ENCODE measurements around the gene TRMT61A.

TRMT61A gene

GRCh38 chr14:103569408-103569807 lies 40.4 kb downstream of the TRMT61A start:
- no peak for DNase-seq

DNA sequence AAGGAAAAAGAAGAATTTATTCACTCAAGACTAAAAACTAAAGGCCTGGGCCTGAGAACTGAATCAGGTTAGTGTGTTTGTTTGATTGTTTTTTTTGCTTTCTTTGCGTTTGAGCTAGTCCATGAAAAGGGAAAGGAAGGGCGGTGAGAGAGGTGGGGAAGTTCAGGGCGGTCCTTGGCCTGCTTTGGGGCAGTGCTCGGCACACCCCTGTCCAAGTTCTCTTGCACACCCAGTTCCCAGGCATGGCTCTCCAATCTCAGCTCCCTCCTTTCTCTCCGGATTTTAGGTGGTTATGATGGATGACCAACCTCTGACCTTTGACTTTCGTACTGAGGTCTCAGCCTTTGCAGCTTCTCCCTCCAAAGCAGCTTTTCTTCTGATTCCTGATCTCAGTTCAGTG lies 45.1 kb downstream of the TRMT61A start:
- no peak for DNase-seq

DNA sequence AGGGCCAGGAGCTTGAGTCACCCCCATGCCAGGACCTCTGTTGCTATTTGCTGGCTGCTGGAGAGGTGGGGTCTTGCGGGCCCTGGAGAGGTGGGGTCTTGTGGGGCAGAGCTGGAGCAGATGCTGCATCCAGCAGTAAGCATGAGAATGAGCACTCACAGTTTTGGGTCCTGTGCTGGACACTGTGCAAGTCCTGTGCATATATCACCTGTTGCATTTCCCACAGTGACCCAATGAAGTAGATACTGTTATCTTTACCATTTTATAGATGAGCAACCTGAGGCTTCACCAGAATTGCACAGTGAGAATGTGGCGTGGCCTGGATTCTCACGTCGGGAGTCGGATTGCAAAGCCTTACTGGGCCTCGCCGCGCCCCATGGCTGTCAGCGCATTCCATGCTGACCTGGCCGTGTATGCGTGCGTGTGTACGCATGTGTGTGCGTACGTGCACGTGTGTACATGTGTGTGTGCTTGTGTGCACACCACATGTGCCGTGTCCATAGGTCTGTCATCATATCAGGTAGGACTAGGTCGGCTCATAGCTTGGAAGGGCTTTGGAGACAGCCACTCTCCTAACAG lies 45.8 kb downstream of the TRMT61A start:
- no peak for DNase-seq

- no peak for DNase-seq
Measured at GRCh38 chr14:103576371-103577024, 47.5 kb downstream of the TRMT61A start.

GRCh38 chr14:103578401-103579075 lies 49.5 kb downstream of the TRMT61A start:
- DNase-seq: no peak

DNA sequence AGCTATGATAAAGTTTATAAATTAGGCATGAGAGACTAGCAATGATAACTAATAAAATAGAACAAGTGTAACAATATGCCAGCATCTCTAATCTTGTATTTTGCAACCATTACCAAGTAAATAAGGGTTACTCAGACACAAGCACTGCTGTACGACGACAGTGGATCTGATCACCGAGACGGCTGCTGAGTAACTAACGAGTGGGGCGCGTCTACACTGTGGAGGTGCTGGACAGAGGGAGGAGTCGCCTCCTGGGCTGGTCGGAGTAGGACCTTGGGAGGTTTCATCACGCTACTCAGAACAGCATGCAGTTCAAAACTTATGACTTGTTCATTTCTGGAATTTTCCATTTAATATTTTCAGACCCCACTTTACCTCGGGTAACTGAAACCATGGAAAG lies 52.2 kb downstream of the TRMT61A start:
- no peak for DNase-seq

- no peak for DNase-seq
Measured at GRCh38 chr14:103581954-103582703, 53.1 kb downstream of the TRMT61A start.

DNA sequence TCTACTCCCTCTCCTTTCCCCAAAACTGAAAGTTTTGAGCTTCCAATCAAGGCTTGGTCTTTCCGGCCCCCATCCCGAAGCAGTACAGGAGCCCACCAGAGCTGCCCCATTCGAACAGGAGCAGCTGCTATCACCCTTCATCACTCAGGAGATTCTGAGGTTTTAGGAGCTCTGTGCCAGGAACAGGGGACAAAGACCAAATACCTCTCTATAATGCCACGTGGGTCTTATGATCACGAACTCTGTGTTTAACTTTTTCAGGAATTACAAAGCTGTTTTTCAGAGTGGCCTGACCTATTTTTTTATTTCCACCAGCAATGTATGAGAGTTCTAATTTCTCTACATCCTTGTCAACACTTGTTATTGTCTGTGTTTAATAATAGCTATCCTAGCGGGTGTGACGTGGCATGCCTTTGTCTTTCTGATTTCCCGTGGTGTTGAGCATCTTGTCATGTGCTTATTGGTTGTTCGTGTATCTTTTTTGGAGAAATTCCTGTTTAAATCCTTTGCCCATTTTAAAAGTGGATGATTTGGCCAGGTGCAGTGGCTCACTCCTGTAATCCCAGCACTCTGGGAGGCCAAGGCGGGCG lies 55.4 kb downstream of the TRMT61A start:
- no peak for DNase-seq

All from stimulated activated CD4-positive, alpha-beta T cell treated with anti-CD3 and anti-CD28 coated beads, Interleukin-4, amount 100 ng/mL, for 4 hours (primary cell).